Gastroesophageal sphincter (tissue), 3 donors: ENCODE data around the gene ACTL9.

Experiments
- EP300 ChIP-seq: sonication (generic); formaldehyde crosslinking; IDR thresholded peaks from one replicate; pipeline ENCODE4 v1.6.1; 2017; ENCODE audit warnings: antibody characterized with exemption, mild to moderate bottlenecking
- POLR2A ChIP-seq, 2 donors: fragments of 450-650 bp; IDR thresholded peaks; one replicate each; pipeline ENCODE4 v1.6.1; 2017; ENCODE audit warnings: antibody characterized with exemption in 2 of 2, mild to moderate bottlenecking in 2 of 2, moderate library complexity in 1 of 2
- POLR2AphosphoS5 ChIP-seq: sonication (generic); formaldehyde crosslinking; IDR thresholded peaks from one replicate; pipeline ENCODE4 v1.6.1; 2017; ENCODE audit warnings: antibody characterized with exemption
- TF ChIP-seq, protein P1 (sequence below), 4 experiments: fragments of 200-600 bp in 2 of 4; fragments of 450-650 bp in 2 of 4; sonication (generic) in 1 of 4; IDR thresholded peaks; one replicate each; pipeline ENCODE4 v1.5.1; 2017 to 2019; ENCODE audit warnings: antibody characterized with exemption in 4 of 4, mild to moderate bottlenecking in 2 of 4, moderate library complexity in 2 of 4

DNA sequence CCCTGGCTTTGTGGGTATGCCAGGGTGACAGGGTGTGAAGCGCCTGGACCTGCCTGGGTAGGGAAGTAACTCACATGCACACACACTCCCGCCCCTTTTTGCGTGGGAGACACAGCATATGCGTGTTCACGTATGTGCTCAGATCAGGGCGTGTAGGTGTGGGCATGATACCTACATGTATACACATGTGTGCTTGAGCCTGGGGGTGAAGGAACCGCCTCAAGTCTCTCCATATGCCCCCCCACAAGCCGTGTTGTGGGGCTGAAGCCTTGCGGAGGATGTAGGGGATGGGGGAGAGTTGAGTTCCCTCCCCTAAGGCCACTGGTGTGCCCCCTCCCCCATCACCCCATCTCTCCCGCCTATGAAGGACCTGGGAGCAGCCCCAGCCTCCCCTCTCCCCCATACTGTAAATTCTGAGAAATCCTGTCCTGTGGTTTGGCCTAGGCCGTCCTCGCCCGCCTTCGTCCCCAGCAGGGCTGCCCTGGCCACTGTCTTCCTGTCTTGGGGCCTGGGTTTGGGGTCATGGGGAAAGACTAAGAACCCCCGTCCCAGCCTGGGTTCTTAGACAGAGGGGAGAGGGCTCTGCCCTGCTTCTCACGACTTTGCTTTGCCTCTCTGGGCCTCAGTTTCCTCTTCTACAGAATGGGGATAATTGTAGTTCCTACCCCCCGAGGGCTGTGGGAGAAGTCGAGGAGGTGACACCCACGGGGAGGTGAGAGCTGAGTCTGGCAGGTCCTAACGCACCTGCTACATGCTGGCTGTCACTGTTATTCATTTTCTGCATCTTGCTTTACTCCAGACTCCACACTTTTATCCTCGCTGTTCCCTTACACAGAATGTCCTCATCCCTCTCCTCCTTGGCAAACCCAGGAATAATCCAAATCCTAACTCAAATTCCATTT, 14.3 kb downstream of the ACTL9 start:
- TF ChIP-seq, protein P1, sequence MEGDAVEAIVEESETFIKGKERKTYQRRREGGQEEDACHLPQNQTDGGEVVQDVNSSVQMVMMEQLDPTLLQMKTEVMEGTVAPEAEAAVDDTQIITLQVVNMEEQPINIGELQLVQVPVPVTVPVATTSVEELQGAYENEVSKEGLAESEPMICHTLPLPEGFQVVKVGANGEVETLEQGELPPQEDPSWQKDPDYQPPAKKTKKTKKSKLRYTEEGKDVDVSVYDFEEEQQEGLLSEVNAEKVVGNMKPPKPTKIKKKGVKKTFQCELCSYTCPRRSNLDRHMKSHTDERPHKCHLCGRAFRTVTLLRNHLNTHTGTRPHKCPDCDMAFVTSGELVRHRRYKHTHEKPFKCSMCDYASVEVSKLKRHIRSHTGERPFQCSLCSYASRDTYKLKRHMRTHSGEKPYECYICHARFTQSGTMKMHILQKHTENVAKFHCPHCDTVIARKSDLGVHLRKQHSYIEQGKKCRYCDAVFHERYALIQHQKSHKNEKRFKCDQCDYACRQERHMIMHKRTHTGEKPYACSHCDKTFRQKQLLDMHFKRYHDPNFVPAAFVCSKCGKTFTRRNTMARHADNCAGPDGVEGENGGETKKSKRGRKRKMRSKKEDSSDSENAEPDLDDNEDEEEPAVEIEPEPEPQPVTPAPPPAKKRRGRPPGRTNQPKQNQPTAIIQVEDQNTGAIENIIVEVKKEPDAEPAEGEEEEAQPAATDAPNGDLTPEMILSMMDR (IDR thresholded peaks at IDR 0.05), result no peak
- TF ChIP-seq POLR2AphosphoS5, result no peak
- no peak for TF ChIP-seq POLR2A (IDR thresholded peaks at IDR 0.05)
- no peak for TF ChIP-seq EP300
